Measurements from ENCODE around the gene HEBP1.

GRCh38 chr12:12999271-12999958 is 650 bp downstream of the HEBP1 start:
- TF ChIP-seq GATA2 (IDR thresholded peaks at IDR 0.05; ENCODE audit: low read depth, low read length) (no peak), GATA3 (IDR thresholded peaks at IDR 0.05; ENCODE audit: low read depth, low read length) (no peak)

Measured in SH-SY5Y (cell line).